Lung (tissue), 12 donors: ENCODE results near the gene VSIG10L2. TPM values are rescaled to one million over a fixed set of nuclear protein-coding genes. Genes with fewer than 3 reads are reported as not detected.
A peak's percentile ranks its signal among the peaks of the same experiment; 100 is the strongest.

Experiments used
- ATAC-seq: fragments of 200-7000 bp; cut with Tn5 transposase; one replicate; pipeline ENCODE4 v1.9.1; 2020; ENCODE audit warnings: moderate number of reproducible peaks; ENCODE audit not compliant: insufficient read depth, low FRiP score
- DNase-seq, 3 donors: peaks; one replicate each; pipeline ENCODE4 v3.0.0-alpha.2; 2013 to 2017
- H3K27ac ChIP-seq, 2 donors: one replicate each; pipeline ENCODE4 v1.5.1; 2013; ENCODE audit warnings: mild to moderate bottlenecking in 2 of 2, moderate library complexity in 2 of 2, control low read depth in 1 of 2, inconsistent platforms in 1 of 2, low read depth in 1 of 2, low read length in 1 of 2
- H3K27me3 ChIP-seq, 3 donors: one replicate each; pipeline ENCODE4 v1.5.1; 2013; ENCODE audit warnings: low read length in 2 of 3; ENCODE audit not compliant: control insufficient read depth in 3 of 3, insufficient read depth in 3 of 3
- H3K36me3 ChIP-seq, 4 donors: one replicate each; pipeline ENCODE4 v1.5.1; 2013; ENCODE audit warnings: low read length in 4 of 4, mild to moderate bottlenecking in 1 of 4, moderate library complexity in 1 of 4; ENCODE audit not compliant: control insufficient read depth in 4 of 4, insufficient read depth in 4 of 4
- H3K4me1 ChIP-seq, 5 donors: one replicate each; pipeline ENCODE4 v1.5.1; 2013; ENCODE audit warnings: low read length in 5 of 5, mild to moderate bottlenecking in 2 of 5, moderate library complexity in 1 of 5; ENCODE audit not compliant: control insufficient read depth in 5 of 5, insufficient read depth in 5 of 5
- H3K4me3 ChIP-seq: one replicate; pipeline ENCODE4 v1.5.1; 2013; ENCODE audit warnings: mild to moderate bottlenecking, control low read depth, moderate library complexity
- H3K9ac ChIP-seq, 2 donors: one replicate each; pipeline ENCODE4 v1.5.1; 2013; ENCODE audit warnings: low read length in 2 of 2, control low read depth in 1 of 2; ENCODE audit not compliant: insufficient read depth in 1 of 2
- H3K9me3 ChIP-seq, 4 donors: one replicate each; pipeline ENCODE4 v1.5.1; 2013; ENCODE audit warnings: low read length in 3 of 4, mild to moderate bottlenecking in 1 of 4, moderate library complexity in 1 of 4; ENCODE audit not compliant: control insufficient read depth in 4 of 4, insufficient read depth in 3 of 4
- WGBS, 2 donors: extraction: QIAGEN DNeasy Blood & Tissue Kit; methylation state at CpG; one replicate each; pipeline ENCODE4 v1.1.7; 2013; 5-methylcytosine and 5-hydroxymethylcytosine counted together
- polyA plus RNA-seq, 2 donors: library from polyadenylated mRNA; stranded (reverse); fragments of 200-250 nt; gene quantifications; one replicate each; pipeline ENCODE4 v1.2.1, GENCODE V29; 2013
- total RNA-seq, 2 donors: library from RNA; depleted of rRNA in 1 of 2; stranded (reverse); fragments of >200 nt in 1 of 2; gene quantifications; one replicate each; pipeline ENCODE4 v1.2.1, GENCODE V29; 2014 to 2021
- TF ChIP-seq, protein P1 (sequence below): IDR thresholded peaks from 2 replicates; pipeline ENCODE4 v1.5.1; 2012; ENCODE audit warnings: mild to moderate bottlenecking; ENCODE audit errors: control extremely low read depth, extremely low read depth
- donor health status: control.
- donor health status: control.
- donor health status: Bipolar disorder and iron deficiency.
- donor health status: healthy.
- donor health status: DM: yes; HTN: yes; CAD: no.

Gene VSIG10L2
- total and polyA plus RNA-seq, 4 donors, result 0.18 to 0.43 (median 0.30) TPM

DNA sequence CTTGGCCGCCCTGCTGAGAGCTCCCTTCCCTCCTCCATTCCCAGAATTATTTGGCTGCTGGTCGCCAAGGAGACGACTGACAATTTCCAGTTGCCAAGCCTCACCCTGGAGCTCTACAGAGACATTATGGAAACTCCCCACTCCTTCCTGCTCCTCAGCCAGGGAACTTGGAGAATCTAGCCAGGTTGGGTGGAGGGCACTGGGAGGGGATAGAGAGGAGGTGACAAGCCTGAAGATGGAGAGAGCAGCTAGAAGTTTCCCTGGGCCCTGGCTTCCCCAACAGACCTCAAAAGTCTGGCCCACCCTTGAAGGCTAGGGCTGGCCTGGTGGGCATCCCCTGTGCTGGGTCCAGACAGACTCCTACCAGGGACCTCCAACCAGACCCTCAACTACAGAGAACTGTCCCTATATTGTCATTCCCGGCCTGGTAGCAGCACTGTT is 6.7 kb upstream of the VSIG10L2 start:
- no peak for ATAC-seq
- Histone ChIP-seq H3K4me3 (no peak overlapping the region), H3K9me3 (no peaks in the 10 kb centered on the region), H3K36me3 (no peaks in the 10 kb centered on the region), H3K9ac (no peak overlapping the region), H3K27ac (no peak overlapping the region), H3K4me1 (peaks cover 0 to 11% (median 2%) of the 10 kb centered on the region in 5 donors), H3K27me3 (peaks cover 0 to 4% (median 0%) of the 10 kb centered on the region in 3 donors)
- 56 to 79% methylated on average over 4 of the region's 4 CpGs for WGBS, 2 donors
- TF ChIP-seq, protein P1, sequence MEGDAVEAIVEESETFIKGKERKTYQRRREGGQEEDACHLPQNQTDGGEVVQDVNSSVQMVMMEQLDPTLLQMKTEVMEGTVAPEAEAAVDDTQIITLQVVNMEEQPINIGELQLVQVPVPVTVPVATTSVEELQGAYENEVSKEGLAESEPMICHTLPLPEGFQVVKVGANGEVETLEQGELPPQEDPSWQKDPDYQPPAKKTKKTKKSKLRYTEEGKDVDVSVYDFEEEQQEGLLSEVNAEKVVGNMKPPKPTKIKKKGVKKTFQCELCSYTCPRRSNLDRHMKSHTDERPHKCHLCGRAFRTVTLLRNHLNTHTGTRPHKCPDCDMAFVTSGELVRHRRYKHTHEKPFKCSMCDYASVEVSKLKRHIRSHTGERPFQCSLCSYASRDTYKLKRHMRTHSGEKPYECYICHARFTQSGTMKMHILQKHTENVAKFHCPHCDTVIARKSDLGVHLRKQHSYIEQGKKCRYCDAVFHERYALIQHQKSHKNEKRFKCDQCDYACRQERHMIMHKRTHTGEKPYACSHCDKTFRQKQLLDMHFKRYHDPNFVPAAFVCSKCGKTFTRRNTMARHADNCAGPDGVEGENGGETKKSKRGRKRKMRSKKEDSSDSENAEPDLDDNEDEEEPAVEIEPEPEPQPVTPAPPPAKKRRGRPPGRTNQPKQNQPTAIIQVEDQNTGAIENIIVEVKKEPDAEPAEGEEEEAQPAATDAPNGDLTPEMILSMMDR, result no peak
- DNase-seq, result peak; percentile 47 to 60 (median 53)

DNA sequence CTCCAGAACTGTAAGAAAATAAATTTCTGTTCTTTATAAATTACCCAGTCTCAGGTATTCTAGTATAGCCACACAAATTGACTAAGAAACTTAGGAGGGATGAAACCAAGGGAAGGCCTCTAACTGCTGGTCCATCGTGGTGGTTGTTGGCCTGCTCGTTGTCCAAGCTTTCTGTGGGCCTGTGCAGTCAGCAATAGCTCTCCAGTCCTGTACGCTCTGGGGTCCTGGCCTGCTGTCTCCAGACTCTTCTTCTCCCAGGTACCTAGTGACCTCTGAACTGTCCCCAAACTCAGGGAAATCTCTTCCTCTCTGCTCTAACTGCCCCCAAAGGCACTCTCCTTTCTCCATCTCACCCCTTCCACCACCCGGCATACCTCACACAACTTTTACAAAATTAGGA is 5.7 kb upstream of the VSIG10L2 start:
- H3K36me3 ChIP-seq, result no peaks in the 10 kb centered on the region
- H3K4me3 ChIP-seq, result no peak overlapping the region
- no peaks in the 10 kb centered on the region for H3K9me3 ChIP-seq
- TF ChIP-seq, protein P1, result no peak
- DNase-seq (no peak), ATAC-seq (no peak)
- H3K27me3 ChIP-seq, result peaks cover 0 to 7% (median 0%) of the 10 kb centered on the region in 3 donors
- peaks cover 0 to 9% (median 0%) of the 10 kb centered on the region in 5 donors for H3K4me1 ChIP-seq
- H3K9ac ChIP-seq, result no peak overlapping the region
- 93 to 96% methylated on average over 4 of the region's 4 CpGs for WGBS, 2 donors
- H3K27ac ChIP-seq, result no peak overlapping the region

DNA sequence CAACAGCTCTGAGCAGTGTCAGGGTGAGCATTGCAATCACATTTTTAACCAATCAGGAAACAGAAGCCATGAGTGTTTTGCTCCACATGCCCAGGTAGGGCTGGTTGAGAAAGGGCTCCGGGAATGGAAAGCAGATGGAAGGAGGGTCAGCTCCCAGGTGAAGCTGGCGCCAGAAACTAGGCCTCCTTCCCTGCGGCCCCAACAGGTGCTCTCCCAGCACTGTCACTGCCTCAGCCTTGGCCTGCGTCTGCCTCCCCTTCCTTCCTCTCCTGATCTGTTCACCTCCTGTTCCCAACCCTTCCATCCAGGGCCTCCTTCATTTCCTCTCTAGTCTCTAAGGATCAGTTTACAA is 4.6 kb upstream of the VSIG10L2 start:
- Histone ChIP-seq H3K9ac (no peak overlapping the region), H3K4me3 (no peak overlapping the region), H3K9me3 (no peaks in the 10 kb centered on the region), H3K27ac (no peak overlapping the region), H3K36me3 (no peaks in the 10 kb centered on the region), H3K27me3 (peaks cover 0 to 8% (median 0%) of the 10 kb centered on the region in 3 donors), H3K4me1 (peaks cover 0 to 4% (median 0%) of the 10 kb centered on the region in 5 donors)
- ATAC-seq (no peak), DNase-seq (no peak)
- whole genome bisulfite sequencing, 2 donors, result 89 to 93% methylated on average over 4 of the region's 4 CpGs
- TF ChIP-seq, protein P1, result no peak
